Activated B cell treated with CpG ODN at 0.5 μM for 24 hours (primary cell): Measurements from ENCODE around the gene SLCO4A1. TPM values are rescaled to one million over a fixed set of nuclear protein-coding genes. Genes with fewer than 3 reads are reported as not detected.

Experiments used
- ATAC-seq: fragments of 200-7000 bp; cut with Tn5 transposase; one replicate; pipeline ENCODE4 v1.10.0; 2021; ENCODE audit warnings: low read depth, mild to moderate bottlenecking, moderate library complexity
- CTCF ChIA-PET: fragments of 350-600 bp; sonication (Branson Sonifier 250); formaldehyde crosslinking; loops from one replicate; lab custom pipeline; 2021; ENCODE audit warnings: antibody characterized with exemption; lab: Charles Lee
- POLR2A ChIA-PET: fragments of 350-600 bp; sonication (Branson Sonifier 250); formaldehyde crosslinking; loops from one replicate; lab custom pipeline; 2021; ENCODE audit warnings: antibody characterized with exemption; lab: Charles Lee
- DNase-seq: peaks from one replicate; pipeline ENCODE4 v3.0.0; 2022
- H3K27ac Mint-ChIP-seq: one replicate; pipeline ENCODE4 v1.8.0; 2020; ENCODE audit warnings: mixed read lengths
- H3K27me3 Mint-ChIP-seq: one replicate; pipeline ENCODE4 v1.8.0; 2021; ENCODE audit warnings: mixed read lengths
- H3K36me3 Mint-ChIP-seq: one replicate; pipeline ENCODE4 v1.8.0; 2021; ENCODE audit warnings: low read depth, mixed read lengths
- H3K4me1 Mint-ChIP-seq: one replicate; pipeline ENCODE4 v1.8.0; 2021; ENCODE audit warnings: mixed read lengths
- H3K4me3 Mint-ChIP-seq: one replicate; pipeline ENCODE4 v1.8.0; 2020; ENCODE audit warnings: mild to moderate bottlenecking, mixed read lengths
- H3K9me3 Mint-ChIP-seq: one replicate; pipeline ENCODE4 v1.8.0; 2020; ENCODE audit warnings: mixed read lengths
- intact Hi-C: fragments of 100-400 bp; cut with micrococcal nuclease; formaldehyde crosslinking; loops from one replicate; pipeline ENCODE4 v1.15.1; 2024
- total RNA-seq: library from RNA; stranded (reverse); gene quantifications from 2 replicates; pipeline ENCODE4 v1.2.3, GENCODE V29; 2022
- TF ChIP-seq, protein P1 (sequence below): fragments of 200-600 bp; IDR thresholded peaks from one replicate; pipeline ENCODE4 v1.8.0; 2022; ENCODE audit warnings: antibody characterized with exemption, mild to moderate bottlenecking

The SLCO4A1 gene
- total RNA-seq, 1 donor from 2014 or later: 38.9 TPM

- Mint-ChIP-seq H3K27ac (peak overlapping the region; percentile 35), H3K36me3 (peaks cover 21% of the 10 kb centered on the region), H3K4me3 (no peak overlapping the region), H3K9me3 (no peaks in the 10 kb centered on the region), H3K4me1 (peaks cover 61% of the 10 kb centered on the region), H3K27me3 (no peaks in the 10 kb centered on the region)
- ATAC-seq (no peak), DNase-seq (no peak)
- intact Hi-C loops: no loop called here
- TF ChIP-seq, protein P1, sequence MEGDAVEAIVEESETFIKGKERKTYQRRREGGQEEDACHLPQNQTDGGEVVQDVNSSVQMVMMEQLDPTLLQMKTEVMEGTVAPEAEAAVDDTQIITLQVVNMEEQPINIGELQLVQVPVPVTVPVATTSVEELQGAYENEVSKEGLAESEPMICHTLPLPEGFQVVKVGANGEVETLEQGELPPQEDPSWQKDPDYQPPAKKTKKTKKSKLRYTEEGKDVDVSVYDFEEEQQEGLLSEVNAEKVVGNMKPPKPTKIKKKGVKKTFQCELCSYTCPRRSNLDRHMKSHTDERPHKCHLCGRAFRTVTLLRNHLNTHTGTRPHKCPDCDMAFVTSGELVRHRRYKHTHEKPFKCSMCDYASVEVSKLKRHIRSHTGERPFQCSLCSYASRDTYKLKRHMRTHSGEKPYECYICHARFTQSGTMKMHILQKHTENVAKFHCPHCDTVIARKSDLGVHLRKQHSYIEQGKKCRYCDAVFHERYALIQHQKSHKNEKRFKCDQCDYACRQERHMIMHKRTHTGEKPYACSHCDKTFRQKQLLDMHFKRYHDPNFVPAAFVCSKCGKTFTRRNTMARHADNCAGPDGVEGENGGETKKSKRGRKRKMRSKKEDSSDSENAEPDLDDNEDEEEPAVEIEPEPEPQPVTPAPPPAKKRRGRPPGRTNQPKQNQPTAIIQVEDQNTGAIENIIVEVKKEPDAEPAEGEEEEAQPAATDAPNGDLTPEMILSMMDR: no peak
- ChIA-PET CTCF (interaction anchor here (1.0 kb wide), 1 partner anchor 153 kb away, joined by 4 read pairs; no protein-coding TSS in a partner anchor), POLR2A (interaction anchor here (4.4 to 8.4 kb wide), 2 partner anchors 27 to 35 kb away, joined by 49 to 134 read pairs; no protein-coding TSS in a partner anchor)
Measured at GRCh38 chr20:62653373-62653772, 11.1 kb downstream of the SLCO4A1 start.

- DNase-seq (no peak), ATAC-seq (no peak)
- Mint-ChIP-seq H3K27ac (peak overlapping the region; percentile 61), H3K27me3 (no peaks in the 10 kb centered on the region), H3K36me3 (peaks cover 24% of the 10 kb centered on the region), H3K4me1 (peaks cover 60% of the 10 kb centered on the region), H3K4me3 (no peak overlapping the region), H3K9me3 (no peaks in the 10 kb centered on the region)
- CTCF ChIA-PET: interaction anchor here (1.0 to 2.0 kb wide), 2 partner anchors 37 to 154 kb away, joined by 4 to 5 read pairs; no protein-coding TSS in a partner anchor
- POLR2A ChIA-PET: interaction anchor here (1.0 to 8.4 kb wide), 2 partner anchors 27 to 140 kb away, joined by 3 to 134 read pairs; no protein-coding TSS in a partner anchor
- intact Hi-C loops: no loop called here
- TF ChIP-seq, protein P1: no peak
Measured at GRCh38 chr20:62653951-62654685, 11.8 kb downstream of the SLCO4A1 start.

DNA sequence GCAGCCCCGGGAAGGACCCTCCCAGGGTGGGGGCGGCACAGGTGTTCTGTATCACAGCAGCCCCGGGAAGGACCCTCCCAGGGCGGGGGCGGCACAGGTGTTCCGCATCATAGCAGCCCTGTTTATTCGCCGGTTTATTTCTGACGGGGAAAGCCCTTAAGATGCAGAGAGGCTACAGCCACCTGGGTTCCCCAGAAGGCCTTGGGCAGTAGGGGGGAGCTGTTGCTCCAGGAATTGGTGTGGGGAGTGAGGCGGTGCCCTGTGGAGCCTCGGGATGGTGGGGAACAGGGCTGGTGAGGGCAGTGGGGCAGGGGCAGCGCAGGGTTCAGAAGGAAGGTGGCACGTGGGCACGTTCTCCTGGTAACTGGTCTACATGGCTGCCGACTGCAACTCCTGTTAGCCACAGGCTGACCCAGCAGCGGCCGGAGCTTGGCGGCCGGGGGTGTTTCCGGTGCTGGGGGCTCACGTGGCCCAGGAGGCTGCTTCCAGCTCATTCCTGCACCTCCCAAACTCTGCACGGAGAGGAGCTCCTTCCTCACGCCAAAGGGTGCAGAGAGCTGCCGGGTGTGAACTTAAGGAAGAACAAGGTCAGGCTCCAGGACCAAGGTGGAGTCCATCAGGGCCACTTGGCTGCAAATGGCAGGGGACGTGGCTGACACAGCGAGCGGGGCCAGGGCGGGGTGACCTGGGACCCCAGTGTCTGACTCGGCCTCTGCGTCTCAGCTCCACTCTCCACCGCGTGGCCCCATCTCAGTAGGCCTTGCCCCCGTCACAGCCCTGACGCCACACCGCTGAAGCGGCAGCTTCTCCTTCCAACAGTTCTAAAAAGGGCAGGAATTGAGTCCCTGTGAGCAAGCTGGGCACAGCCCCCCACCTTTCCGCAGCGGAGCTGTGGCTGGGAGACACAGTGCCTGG, 13.2 kb downstream of the SLCO4A1 start:
- intact Hi-C loops: no loop called here
- H3K36me3 Mint-ChIP-seq: peaks cover 24% of the 10 kb centered on the region
- H3K27me3 Mint-ChIP-seq: no peaks in the 10 kb centered on the region
- ChIA-PET CTCF (interaction anchor here (1.7 to 2.0 kb wide), 2 partner anchors 30 to 39 kb away, joined by 5 read pairs; no protein-coding TSS in a partner anchor), POLR2A (interaction anchor here (1.0 to 2.4 kb wide), 3 partner anchors 38 to 139 kb away, joined by 3 to 7 read pairs (median 3); no protein-coding TSS in a partner anchor)
- TF ChIP-seq, protein P1: no peak
- no peak overlapping the region for H3K27ac Mint-ChIP-seq
- no peaks in the 10 kb centered on the region for H3K9me3 Mint-ChIP-seq
- H3K4me1 Mint-ChIP-seq: peaks cover 47% of the 10 kb centered on the region
- no peak overlapping the region for H3K4me3 Mint-ChIP-seq
- ATAC-seq (no peak), DNase-seq (no peak)

GRCh38 chr20:62656197-62656918, 14.1 kb downstream of the SLCO4A1 start:
- Mint-ChIP-seq H3K36me3 (peaks cover 20% of the 10 kb centered on the region), H3K4me1 (peaks cover 39% of the 10 kb centered on the region), H3K9me3 (no peaks in the 10 kb centered on the region), H3K27me3 (no peaks in the 10 kb centered on the region), H3K27ac (no peak overlapping the region), H3K4me3 (no peak overlapping the region)
- ATAC-seq (no peak), DNase-seq (no peak)
- POLR2A ChIA-PET: interaction anchor here (1.0 to 2.4 kb wide), 3 partner anchors 39 to 138 kb away, joined by 3 to 7 read pairs (median 3); no protein-coding TSS in a partner anchor
- CTCF ChIA-PET: interaction anchor here (1.7 kb wide), 1 partner anchor 31 kb away, joined by 5 read pairs; no protein-coding TSS in a partner anchor
- TF ChIP-seq, protein P1: no peak
- intact Hi-C loops: no loop called here
